ENCODE data around the gene PEX7. TPM values are rescaled to one million over a fixed set of nuclear protein-coding genes. Genes with fewer than 3 reads are reported as not detected.
"Not testable (repeated sequence)": the region's sequence is repeated elsewhere in the genome, so short reads cannot be mapped to it uniquely, and the experiment has no call there.

Gene PEX7
- total and polyA plus RNA-seq, 2 donors (not counting 1 experiment from before 2014, with no cell fraction given): 10.2 to 18.0 TPM

GRCh38 chr6:136787726-136788068 is 34.7 kb upstream of the PEX7 start:
- H3K4me2 ChIP-seq (ENCODE audit: extremely low read depth, insufficient read depth, low read length): peak overlapping the region; percentile 91
- no peak for DNase-seq (ENCODE audit: low read depth in 2 of 2)
- no peaks in the 10 kb centered on the region for H3K27me3 ChIP-seq (ENCODE audit: control insufficient read depth, insufficient read depth, low read length)
- H3K79me2 ChIP-seq (ENCODE audit: control insufficient read depth, insufficient read depth, low read length): peaks cover 80% of the 10 kb centered on the region
- no peak overlapping the region for H2AFZ ChIP-seq (ENCODE audit: low read length)
- no peak overlapping the region for H3K9ac ChIP-seq (ENCODE audit: insufficient read depth, low read length)
- peaks cover 2% of the 10 kb centered on the region for H3K36me3 ChIP-seq (ENCODE audit: control insufficient read depth, insufficient read depth, low read length)
- H4K20me1 ChIP-seq (ENCODE audit: control insufficient read depth, extremely low read depth, insufficient read depth, low read length): no peaks in the 10 kb centered on the region
- no peaks in the 10 kb centered on the region for H3K9me3 ChIP-seq (ENCODE audit: control insufficient read depth, insufficient read depth, low read depth, low read length)
- H3K4me1 ChIP-seq (ENCODE audit: control insufficient read depth, extremely low read depth, insufficient read depth, low read length): peaks cover 26% of the 10 kb centered on the region
- TF ChIP-seq EZH2 (IDR thresholded peaks at IDR 0.05; ENCODE audit: low read length, missing control alignments): no peak
- TF ChIP-seq, protein P1, sequence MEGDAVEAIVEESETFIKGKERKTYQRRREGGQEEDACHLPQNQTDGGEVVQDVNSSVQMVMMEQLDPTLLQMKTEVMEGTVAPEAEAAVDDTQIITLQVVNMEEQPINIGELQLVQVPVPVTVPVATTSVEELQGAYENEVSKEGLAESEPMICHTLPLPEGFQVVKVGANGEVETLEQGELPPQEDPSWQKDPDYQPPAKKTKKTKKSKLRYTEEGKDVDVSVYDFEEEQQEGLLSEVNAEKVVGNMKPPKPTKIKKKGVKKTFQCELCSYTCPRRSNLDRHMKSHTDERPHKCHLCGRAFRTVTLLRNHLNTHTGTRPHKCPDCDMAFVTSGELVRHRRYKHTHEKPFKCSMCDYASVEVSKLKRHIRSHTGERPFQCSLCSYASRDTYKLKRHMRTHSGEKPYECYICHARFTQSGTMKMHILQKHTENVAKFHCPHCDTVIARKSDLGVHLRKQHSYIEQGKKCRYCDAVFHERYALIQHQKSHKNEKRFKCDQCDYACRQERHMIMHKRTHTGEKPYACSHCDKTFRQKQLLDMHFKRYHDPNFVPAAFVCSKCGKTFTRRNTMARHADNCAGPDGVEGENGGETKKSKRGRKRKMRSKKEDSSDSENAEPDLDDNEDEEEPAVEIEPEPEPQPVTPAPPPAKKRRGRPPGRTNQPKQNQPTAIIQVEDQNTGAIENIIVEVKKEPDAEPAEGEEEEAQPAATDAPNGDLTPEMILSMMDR (conservative IDR thresholded peaks at IDR 0.05 in 1 of 2, IDR thresholded peaks at IDR 0.05 in 1 of 2; ENCODE audit: low read depth in 1 of 2, low read length in 2 of 2): no peak
- H3K4me3 ChIP-seq (replicated peaks in 1 of 4; ENCODE audit: control extremely low read depth in 1 of 4, insufficient read depth in 1 of 4, low read depth in 3 of 4, low read length in 4 of 4): peak overlapping the region in 3 of 4 experiments; percentile 20 to 44 (median 28)
- H3K27ac ChIP-seq (ENCODE audit: insufficient read depth, low read length): peak overlapping the region; percentile 75

DNA sequence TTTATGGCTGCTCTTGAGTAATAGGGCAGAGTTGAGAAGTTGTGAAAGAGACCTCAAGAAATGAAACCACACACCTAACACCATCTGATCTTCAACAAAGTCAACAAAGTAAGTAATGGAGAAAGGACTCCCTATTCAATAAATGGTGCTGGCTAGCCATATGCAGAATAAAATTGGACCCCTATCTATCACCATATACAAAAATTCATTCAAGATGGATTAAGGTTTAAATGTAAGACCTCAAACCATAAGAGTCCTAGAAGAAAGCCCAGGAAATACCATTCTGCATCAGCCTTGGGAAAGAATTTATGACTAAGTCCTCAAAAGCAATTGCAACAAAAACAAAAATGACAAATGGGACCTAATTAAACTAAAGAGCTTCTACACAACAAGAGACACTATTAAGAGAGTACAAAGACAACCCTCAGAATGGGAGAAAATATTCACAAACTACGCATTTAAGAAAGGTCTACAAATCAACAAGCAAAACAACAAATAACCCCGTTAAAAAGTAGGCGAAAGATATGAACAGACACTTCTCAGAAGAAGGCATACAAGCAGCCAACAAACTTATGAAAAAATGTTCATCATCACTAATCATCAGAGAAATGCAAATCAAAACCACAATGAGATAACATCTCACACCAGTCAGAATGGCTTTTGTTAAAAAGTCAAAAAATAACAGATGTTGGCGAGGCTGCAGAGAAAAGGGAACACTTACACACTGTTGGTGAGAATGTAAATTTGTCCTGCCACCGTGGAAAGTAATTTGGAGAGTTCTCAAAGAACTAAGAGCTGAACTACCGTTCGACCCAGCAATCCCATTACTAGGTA is 34.1 kb upstream of the PEX7 start:
- Histone ChIP-seq H3K9ac (ENCODE audit: insufficient read depth, low read length) (no peak overlapping the region), H2AFZ (ENCODE audit: low read length) (no peak overlapping the region), H3K4me3 (replicated peaks in 1 of 4; ENCODE audit: control extremely low read depth in 1 of 4, insufficient read depth in 1 of 4, low read depth in 3 of 4, low read length in 4 of 4) (peak overlapping the region in 3 of 4 experiments; percentile 16 to 93 (median 28)), H3K36me3 (ENCODE audit: control insufficient read depth, insufficient read depth, low read length) (peaks cover 2% of the 10 kb centered on the region), H4K20me1 (ENCODE audit: control insufficient read depth, extremely low read depth, insufficient read depth, low read length) (no peaks in the 10 kb centered on the region), H3K4me1 (ENCODE audit: control insufficient read depth, extremely low read depth, insufficient read depth, low read length) (peaks cover 26% of the 10 kb centered on the region), H3K79me2 (ENCODE audit: control insufficient read depth, insufficient read depth, low read length) (peaks cover 76% of the 10 kb centered on the region), H3K9me3 (ENCODE audit: control insufficient read depth, insufficient read depth, low read depth, low read length) (no peaks in the 10 kb centered on the region), H3K4me2 (ENCODE audit: extremely low read depth, insufficient read depth, low read length) (peak overlapping the region; percentile 91), H3K27me3 (ENCODE audit: control insufficient read depth, insufficient read depth, low read length) (no peaks in the 10 kb centered on the region), H3K27ac (ENCODE audit: insufficient read depth, low read length) (peak overlapping the region; percentile 75)
- peak; percentile 93 for DNase-seq (ENCODE audit: low read depth in 2 of 2)
- TF ChIP-seq, protein P1 (conservative IDR thresholded peaks at IDR 0.05 in 1 of 2, IDR thresholded peaks at IDR 0.05 in 1 of 2; ENCODE audit: low read depth in 1 of 2, low read length in 2 of 2): no peak
- TF ChIP-seq EZH2 (IDR thresholded peaks at IDR 0.05; ENCODE audit: low read length, missing control alignments): no peak

- peaks cover 65% of the 10 kb centered on the region for H3K79me2 ChIP-seq (ENCODE audit: control insufficient read depth, insufficient read depth, low read length)
- H4K20me1 ChIP-seq (ENCODE audit: control insufficient read depth, extremely low read depth, insufficient read depth, low read length); DNase-seq (ENCODE audit: low read depth in 2 of 2); H3K9me3 ChIP-seq (ENCODE audit: control insufficient read depth, insufficient read depth, low read depth, low read length); H3K27me3 ChIP-seq (ENCODE audit: control insufficient read depth, insufficient read depth, low read length); H3K9ac ChIP-seq (ENCODE audit: insufficient read depth, low read length); H2AFZ ChIP-seq (ENCODE audit: low read length); H3K36me3 ChIP-seq (ENCODE audit: control insufficient read depth, insufficient read depth, low read length): not testable (repeated sequence)
- peaks cover 21% of the 10 kb centered on the region for H3K4me1 ChIP-seq (ENCODE audit: control insufficient read depth, extremely low read depth, insufficient read depth, low read length)
- peak overlapping the region in 3 of 4 experiments; percentile 22 to 93 (median 51) for H3K4me3 ChIP-seq (replicated peaks in 1 of 4; ENCODE audit: control extremely low read depth in 1 of 4, insufficient read depth in 1 of 4, low read depth in 3 of 4, low read length in 4 of 4)
- peak overlapping the region; percentile 89 for H3K4me2 ChIP-seq (ENCODE audit: extremely low read depth, insufficient read depth, low read length)
- H3K27ac ChIP-seq (ENCODE audit: insufficient read depth, low read length): peak overlapping the region; percentile 13
These were observed 33.0 kb upstream of the PEX7 start for GRCh38 chr6:136789440-136789839.

All from fibroblast of lung (primary cell).